NB4 (cell line): ENCODE data around the gene COG5.

Experiments
- DNase-seq: peaks from one replicate; pipeline ENCODE4 v3.0.0; 2010; ENCODE audit warnings: low read depth
- H3K4me3 ChIP-seq: one replicate; pipeline ENCODE4 v1.5.1; 2011; ENCODE audit warnings: mild to moderate bottlenecking, low read depth, low read length, moderate library complexity
- CTCF ChIP-seq: IDR thresholded peaks from one replicate; pipeline ENCODE4 v1.5.1; 2012; ENCODE audit warnings: low read depth, low read length
- MYC ChIP-seq: IDR thresholded peaks from 2 replicates; pipeline ENCODE4 v1.6.1; 2011; ENCODE audit warnings: low read depth, low read length
- POLR2A ChIP-seq: IDR thresholded peaks from 2 replicates; pipeline ENCODE4 v1.6.1; 2011; ENCODE audit warnings: mild to moderate bottlenecking; ENCODE audit not compliant: insufficient read length; ENCODE audit errors: extremely low read depth
- TF ChIP-seq, protein P1 (sequence below): IDR thresholded peaks from 2 replicates; pipeline ENCODE4 v1.6.1; 2011; ENCODE audit warnings: low read depth, low read length

Gene COG5

DNA sequence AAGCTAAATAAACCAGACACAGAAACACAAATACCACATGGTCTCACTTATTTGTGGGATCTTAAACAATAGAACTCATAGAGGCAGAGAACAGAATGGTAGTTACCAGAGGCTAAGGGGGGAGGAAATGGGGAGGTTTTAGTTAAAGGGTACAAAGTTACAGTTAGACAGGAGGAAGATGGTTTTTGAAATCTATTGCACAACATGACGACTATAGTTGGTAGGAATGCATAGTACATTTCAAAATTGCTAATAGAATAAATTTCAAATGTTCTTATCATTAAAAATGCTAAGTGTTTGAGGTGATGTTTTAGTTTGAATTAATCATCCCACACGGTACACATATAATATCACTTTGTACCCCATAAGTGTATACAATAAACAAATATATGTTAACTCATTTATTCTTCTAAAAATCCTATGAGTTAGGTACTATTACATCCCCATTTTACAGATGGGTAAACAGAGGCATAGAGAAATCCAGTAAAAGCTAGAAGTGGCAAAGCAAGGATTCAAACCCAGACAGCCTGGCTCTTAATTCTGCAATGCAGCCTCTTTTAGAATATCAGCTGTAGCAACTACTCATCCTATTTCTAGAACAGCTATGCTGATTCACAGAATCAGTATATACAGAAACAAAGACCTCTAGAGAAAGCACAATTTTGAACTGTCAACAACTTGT, 344.0 kb downstream of the COG5 start:
- DNase-seq = peak; percentile 30
- TF ChIP-seq POLR2A = no peak
- no peak for TF ChIP-seq MYC
- no peak for TF ChIP-seq CTCF
- TF ChIP-seq, protein P1, sequence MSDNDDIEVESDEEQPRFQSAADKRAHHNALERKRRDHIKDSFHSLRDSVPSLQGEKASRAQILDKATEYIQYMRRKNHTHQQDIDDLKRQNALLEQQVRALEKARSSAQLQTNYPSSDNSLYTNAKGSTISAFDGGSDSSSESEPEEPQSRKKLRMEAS = no peak
- H3K4me3 ChIP-seq = no peak overlapping the region

- H3K4me3 ChIP-seq = no peak overlapping the region
- no peak for DNase-seq
- TF ChIP-seq, protein P1 = no peak
- TF ChIP-seq CTCF = no peak
- TF ChIP-seq MYC = no peak
- no peak for TF ChIP-seq POLR2A
Observed at GRCh38 chr7:107213945-107214344, 349.8 kb downstream of the COG5 start.

- TF ChIP-seq MYC = no peak
- TF ChIP-seq POLR2A = no peak
- TF ChIP-seq CTCF = no peak
- TF ChIP-seq, protein P1 = no peak
- H3K4me3 ChIP-seq = no peak overlapping the region
- no peak for DNase-seq
Observed at GRCh38 chr7:107213193-107213788, 350.4 kb downstream of the COG5 start.

DNA sequence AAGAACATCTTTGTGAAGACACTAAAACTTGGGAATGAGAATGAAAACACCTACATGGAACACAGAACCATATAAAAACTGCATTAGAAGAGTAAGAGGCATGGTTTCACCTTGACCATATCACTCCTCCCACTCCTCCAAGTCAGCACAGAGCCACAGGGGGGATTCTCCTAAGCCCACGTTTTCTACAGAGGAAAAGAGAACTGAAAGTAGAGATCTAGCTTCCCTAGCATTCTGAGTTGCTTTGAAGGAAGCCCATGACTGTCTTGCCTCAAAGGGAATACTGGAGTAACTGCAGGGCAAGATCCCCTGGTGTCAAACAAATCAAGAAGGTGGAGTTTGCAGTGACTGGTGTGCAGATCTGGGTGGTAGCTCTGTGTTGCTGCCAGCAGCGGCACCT, 351.0 kb downstream of the COG5 start:
- DNase-seq = peak; percentile 22

DNA sequence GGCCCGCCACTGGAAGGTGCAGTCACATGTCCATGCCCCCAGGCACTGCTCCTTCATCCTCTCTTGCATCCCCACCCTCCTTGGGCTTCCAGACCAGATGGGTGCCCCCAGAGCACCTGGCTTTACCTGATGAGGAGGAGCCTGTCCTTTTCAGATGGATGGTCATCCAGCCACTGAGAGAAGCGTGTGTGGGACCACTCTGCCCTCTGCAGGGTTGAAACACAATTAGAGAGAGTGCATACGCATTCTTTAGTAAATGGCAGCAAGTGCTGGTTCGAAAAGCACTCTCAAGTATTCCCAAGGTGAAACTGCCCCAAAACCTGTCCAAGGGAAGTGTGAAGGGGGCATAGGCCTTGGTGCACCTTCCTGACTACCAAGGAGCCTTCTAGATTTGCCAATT, 353.3 kb downstream of the COG5 start:
- TF ChIP-seq MYC (no peak), POLR2A (no peak), CTCF (no peak)
- TF ChIP-seq, protein P1 = no peak
- no peak for DNase-seq
- no peak overlapping the region for H3K4me3 ChIP-seq

More for the DNA sequence above, 351.0 kb downstream of the COG5 start:
- no peak overlapping the region for H3K4me3 ChIP-seq
- no peak for TF ChIP-seq POLR2A
- TF ChIP-seq MYC = no peak
- TF ChIP-seq, protein P1 = no peak
- TF ChIP-seq CTCF = no peak
